Measurements from ENCODE around the gene CREB5.
A peak's percentile ranks its signal among the peaks of the same experiment; 100 is the strongest.
"Not testable (repeated sequence)": the region's sequence is repeated elsewhere in the genome, so short reads cannot be mapped to it uniquely, and the experiment has no call there.

CREB5 gene

DNA sequence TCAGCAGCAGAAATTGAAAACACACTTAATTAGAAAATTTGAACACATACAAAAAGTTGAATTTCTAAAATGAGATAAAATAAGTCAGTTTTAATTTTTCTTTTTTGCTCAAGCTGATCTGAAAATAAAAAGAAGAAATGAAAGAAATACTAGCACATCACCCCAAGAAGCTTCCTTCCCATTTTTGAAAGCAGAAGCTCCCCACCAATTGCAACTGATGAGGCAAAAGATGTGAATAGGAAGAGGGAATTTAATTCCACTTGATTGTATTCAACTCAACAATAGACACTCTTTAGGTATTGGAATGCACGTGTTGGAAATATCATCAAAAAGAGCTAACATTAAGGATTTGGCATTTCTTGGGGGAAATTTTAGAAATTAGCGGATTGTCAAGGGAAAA is 370.0 kb downstream of the CREB5 start:
- Mint-ChIP-seq H3K4me3 (peak overlapping the region; percentile 14), H3K9me3 (no peaks in the 10 kb centered on the region), H3K36me3 (ENCODE audit: low read depth) (peaks cover 6% of the 10 kb centered on the region), H3K4me1 (ENCODE audit: low read depth) (peaks cover 77% of the 10 kb centered on the region), H3K27me3 (no peaks in the 10 kb centered on the region), H3K27ac (peak overlapping the region; percentile 78)
- intact Hi-C loops (cut with micrococcal nuclease), result loop anchor here (10.0 kb wide), 2 partner anchors 52 to 98 kb away; no protein-coding TSS in a partner anchor

DNA sequence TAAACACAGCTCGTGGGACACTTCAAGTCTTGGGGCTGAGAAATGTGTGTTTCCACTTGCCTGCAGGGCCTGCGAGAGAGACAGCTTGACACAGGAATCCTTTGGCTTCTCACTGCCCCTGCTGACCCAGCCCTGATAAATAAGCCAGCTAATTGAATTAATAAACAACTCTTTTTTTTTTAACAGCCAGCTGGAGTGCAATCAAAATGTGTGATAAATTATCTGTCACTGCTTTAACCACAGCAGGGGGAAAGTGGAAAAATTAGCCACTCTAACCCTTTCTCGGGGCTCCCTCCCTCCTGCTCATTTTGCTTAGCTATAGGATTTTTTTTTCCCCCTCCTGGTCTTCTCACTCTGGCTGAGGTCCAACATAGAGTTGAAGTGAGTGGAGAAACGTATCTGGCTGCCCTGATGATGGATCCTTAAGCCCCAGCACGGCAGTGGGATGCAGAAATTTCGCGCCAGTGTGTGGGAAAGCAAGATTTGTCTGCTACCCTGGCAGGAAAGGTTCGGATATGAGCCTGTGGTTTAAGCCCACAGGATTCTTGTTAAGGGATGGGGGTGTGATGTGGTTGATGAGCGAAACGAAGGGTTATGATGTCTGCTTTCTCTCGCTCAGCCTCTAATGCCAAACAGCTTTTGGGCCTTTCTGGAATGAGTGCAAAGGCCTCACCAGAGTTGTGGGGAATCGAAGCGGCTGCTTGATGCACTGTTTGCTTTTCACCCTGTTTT is 372.0 kb downstream of the CREB5 start:
- Mint-ChIP-seq H3K4me1 (ENCODE audit: low read depth) (peaks cover 84% of the 10 kb centered on the region), H3K9me3 (no peaks in the 10 kb centered on the region), H3K36me3 (ENCODE audit: low read depth) (peaks cover 6% of the 10 kb centered on the region), H3K27ac (peak overlapping the region; percentile 70), H3K4me3 (no peak overlapping the region), H3K27me3 (no peaks in the 10 kb centered on the region)
- intact Hi-C loops (cut with micrococcal nuclease), result loop anchor here (10.0 kb wide), 2 partner anchors 50 to 100 kb away; no protein-coding TSS in a partner anchor

DNA sequence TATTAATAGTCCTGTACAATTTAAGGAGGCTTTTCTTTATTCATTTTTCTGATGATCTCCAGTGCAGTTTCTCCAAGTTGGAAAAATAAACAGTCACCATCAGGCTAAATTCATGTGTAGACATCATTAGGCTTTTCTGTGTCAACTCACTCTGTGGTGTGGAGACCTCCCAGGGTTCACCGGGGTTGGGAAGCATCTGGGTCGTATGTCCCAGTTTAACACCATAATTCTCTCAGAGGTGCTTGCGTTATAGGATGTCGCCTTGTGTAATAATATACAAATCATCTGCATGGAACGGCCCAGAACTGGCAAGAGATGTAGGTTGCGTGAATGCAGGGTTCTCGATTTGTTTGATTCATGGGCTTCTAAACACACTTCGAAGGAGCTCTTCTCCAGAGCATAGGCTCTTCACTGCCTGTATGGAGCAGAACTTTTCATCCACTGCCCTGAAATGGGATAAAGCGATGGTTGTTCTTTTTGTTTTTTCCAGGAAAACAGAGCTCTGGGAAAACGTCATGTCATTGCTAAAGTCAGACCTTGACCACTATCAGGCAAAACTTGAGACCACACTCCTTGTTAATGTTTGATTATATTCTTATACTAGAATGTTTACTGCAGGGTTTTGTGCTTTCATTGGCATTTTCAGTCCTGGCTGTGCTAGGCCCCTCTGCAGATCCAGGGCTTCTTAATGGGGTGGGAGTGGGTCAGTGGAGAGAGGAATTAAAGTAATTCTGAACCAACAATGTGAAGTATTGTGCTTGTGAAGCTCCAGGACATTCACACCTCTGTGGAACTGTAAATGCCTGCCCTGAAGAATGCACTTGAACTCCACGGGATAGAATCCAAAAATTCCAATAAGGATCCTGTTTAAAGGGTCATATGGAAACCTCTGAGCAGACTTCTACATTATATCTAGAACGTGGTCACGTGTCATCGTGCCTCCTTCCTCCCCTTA is 373.0 kb downstream of the CREB5 start:
- peaks cover 78% of the 10 kb centered on the region for H3K4me1 Mint-ChIP-seq (ENCODE audit: low read depth)
- intact Hi-C loops (cut with micrococcal nuclease), result loop anchor here (10.0 kb wide), 2 partner anchors 49 to 101 kb away; no protein-coding TSS in a partner anchor
- H3K27ac Mint-ChIP-seq, result peak overlapping the region; percentile 72
- H3K9me3 Mint-ChIP-seq, result no peaks in the 10 kb centered on the region
- no peaks in the 10 kb centered on the region for H3K27me3 Mint-ChIP-seq
- H3K36me3 Mint-ChIP-seq (ENCODE audit: low read depth), result peaks cover 6% of the 10 kb centered on the region
- no peak overlapping the region for H3K4me3 Mint-ChIP-seq

DNA sequence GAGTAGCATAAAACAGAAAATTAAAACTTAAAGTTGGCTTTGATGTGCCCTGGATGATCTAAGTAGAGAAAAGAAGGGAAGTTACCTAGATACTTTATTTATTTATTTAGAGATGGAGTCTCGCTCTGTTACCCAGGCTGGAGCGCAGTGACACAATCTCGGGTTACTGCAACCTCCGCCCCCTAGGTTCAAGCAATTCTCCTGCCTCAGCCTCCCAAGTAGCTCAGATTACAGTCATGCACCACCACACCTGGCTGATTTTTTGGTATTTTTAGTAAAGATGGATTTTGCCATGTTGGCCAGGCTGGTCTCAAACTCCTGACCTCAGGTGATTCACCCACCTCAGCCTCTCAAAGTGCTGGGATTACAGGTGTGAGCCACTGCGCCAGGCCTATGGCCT is 373.8 kb downstream of the CREB5 start:
- H3K27me3 Mint-ChIP-seq; H3K4me3 Mint-ChIP-seq; H3K9me3 Mint-ChIP-seq; H3K36me3 Mint-ChIP-seq (ENCODE audit: low read depth): not testable (repeated sequence)
- H3K27ac Mint-ChIP-seq, result peak overlapping the region; percentile 72
- intact Hi-C loops (cut with micrococcal nuclease), result loop anchor here (10.0 kb wide), 2 partner anchors 49 to 101 kb away; no protein-coding TSS in a partner anchor
- H3K4me1 Mint-ChIP-seq (ENCODE audit: low read depth), result peaks cover 74% of the 10 kb centered on the region

DNA sequence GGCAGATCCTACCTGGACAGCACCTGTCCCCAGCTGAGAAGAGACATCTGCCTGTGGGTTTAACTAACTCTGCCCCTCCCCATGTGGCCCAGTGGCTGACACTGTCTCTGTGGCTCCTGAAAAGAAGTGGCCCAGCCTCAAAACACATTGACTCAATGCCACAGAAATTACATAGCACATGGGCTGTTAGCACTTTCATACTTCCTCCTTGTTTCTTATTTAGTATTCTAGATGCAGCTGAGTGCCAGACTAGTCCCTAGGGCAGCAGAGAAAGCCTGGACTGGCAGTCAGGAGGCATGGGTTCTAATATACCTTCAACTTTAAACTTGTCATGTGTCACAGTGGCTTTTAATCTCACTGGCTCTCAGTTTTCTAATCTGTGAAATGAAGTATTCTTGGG is 374.8 kb downstream of the CREB5 start:
- intact Hi-C loops (cut with micrococcal nuclease), result loop anchor here (10.0 kb wide), 2 partner anchors 48 to 102 kb away; no protein-coding TSS in a partner anchor
- peaks cover 6% of the 10 kb centered on the region for H3K36me3 Mint-ChIP-seq (ENCODE audit: low read depth)
- H3K27ac Mint-ChIP-seq, result peak overlapping the region; percentile 72
- no peak overlapping the region for H3K4me3 Mint-ChIP-seq
- H3K4me1 Mint-ChIP-seq (ENCODE audit: low read depth), result peaks cover 74% of the 10 kb centered on the region
- H3K9me3 Mint-ChIP-seq, result no peaks in the 10 kb centered on the region
- H3K27me3 Mint-ChIP-seq, result no peaks in the 10 kb centered on the region

DNA sequence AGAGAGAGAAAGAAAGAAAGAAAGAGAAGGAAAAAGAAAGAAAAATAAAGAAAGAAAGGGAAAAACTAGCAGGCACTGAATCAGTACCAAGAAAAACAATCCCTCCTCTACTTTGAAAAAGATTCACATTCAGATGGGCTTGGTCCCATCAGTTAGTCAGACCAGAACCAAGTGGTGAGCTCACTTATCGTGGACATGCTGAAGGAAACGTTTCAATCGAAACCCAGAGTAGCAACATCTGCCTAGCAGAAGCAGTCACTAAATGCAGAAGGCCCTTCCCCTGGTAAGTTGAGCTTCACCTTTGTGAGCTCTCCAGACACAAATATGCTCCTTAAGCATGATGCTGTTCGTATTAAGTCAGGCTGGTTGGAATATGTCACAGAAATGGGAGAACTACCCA is 378.1 kb downstream of the CREB5 start:
- Mint-ChIP-seq H3K27me3 (no peaks in the 10 kb centered on the region), H3K4me3 (no peak overlapping the region), H3K27ac (peak overlapping the region; percentile 86), H3K9me3 (no peaks in the 10 kb centered on the region), H3K36me3 (ENCODE audit: low read depth) (peaks cover 18% of the 10 kb centered on the region), H3K4me1 (ENCODE audit: low read depth) (peaks cover 57% of the 10 kb centered on the region)
- intact Hi-C loops (cut with micrococcal nuclease), result no loop called here

DNA sequence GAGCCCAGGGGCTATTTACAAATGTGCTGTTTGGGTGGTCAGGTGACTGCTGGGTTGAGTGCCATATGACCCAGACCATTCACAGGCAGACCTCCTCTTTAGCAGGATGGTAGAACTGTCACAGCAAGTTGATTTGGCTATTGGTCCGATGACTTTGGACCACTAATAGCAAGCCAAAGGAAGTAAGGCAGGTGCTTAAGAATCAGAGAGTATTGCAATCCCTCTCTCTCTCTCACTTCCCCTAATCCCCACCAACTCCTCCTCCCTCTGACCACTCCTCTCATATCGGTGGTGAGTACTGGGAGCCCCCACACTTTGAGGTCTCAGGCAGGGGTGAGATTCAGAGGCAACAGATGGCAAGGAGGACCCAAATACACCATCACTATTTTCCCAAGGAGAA is 380.5 kb downstream of the CREB5 start:
- H3K4me1 Mint-ChIP-seq (ENCODE audit: low read depth), result peaks cover 40% of the 10 kb centered on the region
- no peak overlapping the region for H3K4me3 Mint-ChIP-seq
- H3K27me3 Mint-ChIP-seq, result no peaks in the 10 kb centered on the region
- peaks cover 18% of the 10 kb centered on the region for H3K36me3 Mint-ChIP-seq (ENCODE audit: low read depth)
- H3K9me3 Mint-ChIP-seq, result no peaks in the 10 kb centered on the region
- peak overlapping the region; percentile 55 for H3K27ac Mint-ChIP-seq
- intact Hi-C loops (cut with micrococcal nuclease), result no loop called here

DNA sequence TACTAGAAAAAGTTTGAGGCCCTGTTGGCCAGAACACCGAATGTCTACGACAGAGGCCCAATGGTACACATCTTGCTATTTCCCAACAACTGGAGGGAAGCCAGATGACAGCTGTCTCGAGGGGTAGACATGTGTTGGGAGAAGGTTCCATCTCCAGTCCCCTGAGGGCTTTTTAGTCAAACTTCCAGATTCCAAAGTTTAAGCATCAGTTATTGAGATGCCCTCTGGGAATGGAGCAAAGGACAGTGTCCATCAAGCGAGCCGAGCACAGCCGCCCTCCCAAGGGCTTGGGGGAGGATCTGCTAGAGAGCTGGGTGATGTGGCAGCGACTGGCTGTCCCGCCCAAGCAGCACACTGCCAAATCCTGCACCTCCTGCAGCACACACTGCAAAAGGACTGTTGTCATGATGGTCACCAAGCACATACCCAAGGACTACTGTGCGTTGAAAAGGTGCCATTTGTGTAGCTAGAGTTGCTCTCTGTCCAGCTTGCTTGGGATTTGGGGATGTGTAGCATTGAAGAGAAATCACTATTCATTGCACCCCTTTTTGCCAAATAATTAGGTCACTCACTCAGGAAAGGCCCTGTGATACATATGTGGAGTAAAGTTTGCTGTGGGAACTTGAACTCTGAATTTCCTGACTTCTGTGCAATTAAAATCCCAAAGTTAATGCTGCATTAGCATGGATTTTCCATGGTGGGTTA is 381.2 kb downstream of the CREB5 start:
- peaks cover 18% of the 10 kb centered on the region for H3K36me3 Mint-ChIP-seq (ENCODE audit: low read depth)
- H3K4me3 Mint-ChIP-seq, result no peak overlapping the region
- no peaks in the 10 kb centered on the region for H3K27me3 Mint-ChIP-seq
- H3K9me3 Mint-ChIP-seq, result no peaks in the 10 kb centered on the region
- intact Hi-C loops (cut with micrococcal nuclease), result no loop called here
- H3K27ac Mint-ChIP-seq, result peak overlapping the region; percentile 55
- H3K4me1 Mint-ChIP-seq (ENCODE audit: low read depth), result peaks cover 34% of the 10 kb centered on the region

DNA sequence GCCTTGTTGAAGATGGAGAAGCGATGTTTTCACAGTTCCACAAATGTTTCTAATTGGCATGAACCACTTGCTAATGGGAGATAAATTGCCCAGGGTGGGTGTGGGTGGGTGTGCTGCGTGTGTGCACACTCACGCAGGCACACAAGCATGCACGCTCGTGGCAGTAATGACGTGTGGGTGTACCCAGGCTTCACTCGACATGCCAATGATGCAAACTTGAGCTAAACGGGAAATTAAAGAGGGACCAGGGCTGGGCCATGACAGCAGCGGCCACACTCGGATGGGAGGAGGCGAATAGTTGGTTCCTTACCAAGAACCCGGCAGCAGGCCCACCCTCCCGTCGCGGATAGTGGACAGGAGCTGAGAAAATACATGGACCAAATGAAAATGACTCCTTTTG is 386.0 kb downstream of the CREB5 start:
- Mint-ChIP-seq H3K4me3 (no peak overlapping the region), H3K27ac (no peak overlapping the region), H3K36me3 (ENCODE audit: low read depth) (peaks cover 14% of the 10 kb centered on the region), H3K4me1 (ENCODE audit: low read depth) (peaks cover 26% of the 10 kb centered on the region), H3K27me3 (no peaks in the 10 kb centered on the region), H3K9me3 (no peaks in the 10 kb centered on the region)
- intact Hi-C loops (cut with micrococcal nuclease), result loop anchor here (5.0 kb wide), 1 partner anchor 54 kb away; no protein-coding TSS in a partner anchor

DNA sequence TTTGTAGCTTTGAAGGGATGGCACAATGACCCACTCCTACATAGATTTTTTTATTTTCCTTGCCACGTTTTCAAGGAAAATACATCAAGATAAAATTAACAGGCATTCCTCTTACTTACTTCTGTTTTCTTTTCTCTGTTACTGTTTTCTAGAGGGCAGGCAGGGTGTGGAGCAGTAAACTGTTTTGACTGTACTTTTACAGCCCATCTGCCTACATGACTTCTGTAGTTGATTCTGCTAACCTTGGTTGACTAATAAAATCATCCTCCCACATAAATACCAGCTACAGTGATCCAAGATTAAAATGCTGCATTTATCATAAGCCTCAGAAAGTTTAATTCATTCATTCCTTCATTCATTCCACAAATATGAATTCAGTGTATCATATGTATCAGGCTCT is 387.3 kb downstream of the CREB5 start:
- no peak overlapping the region for H3K4me3 Mint-ChIP-seq

DNA sequence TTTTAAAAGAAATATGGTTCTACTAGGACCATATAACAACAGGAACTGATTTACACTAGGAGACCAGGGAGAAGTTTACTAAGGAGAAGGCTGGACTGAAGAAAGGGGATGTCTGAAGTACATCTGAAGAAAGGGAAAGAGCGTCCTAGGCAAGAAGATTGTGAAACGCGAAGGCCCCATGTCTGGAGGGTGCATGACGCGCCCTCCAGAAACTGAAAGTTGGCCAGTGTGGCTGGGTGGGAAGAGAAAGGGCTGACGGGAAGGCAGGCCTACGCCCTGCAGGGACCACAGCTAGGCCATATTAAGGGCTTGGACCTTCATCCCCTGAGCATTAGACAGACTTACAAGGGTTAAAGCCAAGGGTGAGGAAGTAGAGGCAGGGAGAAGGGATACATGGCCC is 387.8 kb downstream of the CREB5 start:
- Mint-ChIP-seq H3K27ac (peak overlapping the region; percentile 92), H3K4me1 (ENCODE audit: low read depth) (peaks cover 30% of the 10 kb centered on the region), H3K36me3 (ENCODE audit: low read depth) (peaks cover 20% of the 10 kb centered on the region), H3K4me3 (peak overlapping the region; percentile 49), H3K9me3 (no peaks in the 10 kb centered on the region), H3K27me3 (no peaks in the 10 kb centered on the region)
- intact Hi-C loops (cut with micrococcal nuclease), result no loop called here

More for the DNA sequence above, 387.3 kb downstream of the CREB5 start:
- intact Hi-C loops (cut with micrococcal nuclease), result loop anchor here (5.0 kb wide), 1 partner anchor 53 kb away; no protein-coding TSS in a partner anchor
- H3K27me3 Mint-ChIP-seq, result no peaks in the 10 kb centered on the region
- H3K27ac Mint-ChIP-seq, result peak overlapping the region; percentile 92
- H3K9me3 Mint-ChIP-seq, result no peaks in the 10 kb centered on the region
- H3K4me1 Mint-ChIP-seq (ENCODE audit: low read depth), result peaks cover 26% of the 10 kb centered on the region
- peaks cover 20% of the 10 kb centered on the region for H3K36me3 Mint-ChIP-seq (ENCODE audit: low read depth)

DNA sequence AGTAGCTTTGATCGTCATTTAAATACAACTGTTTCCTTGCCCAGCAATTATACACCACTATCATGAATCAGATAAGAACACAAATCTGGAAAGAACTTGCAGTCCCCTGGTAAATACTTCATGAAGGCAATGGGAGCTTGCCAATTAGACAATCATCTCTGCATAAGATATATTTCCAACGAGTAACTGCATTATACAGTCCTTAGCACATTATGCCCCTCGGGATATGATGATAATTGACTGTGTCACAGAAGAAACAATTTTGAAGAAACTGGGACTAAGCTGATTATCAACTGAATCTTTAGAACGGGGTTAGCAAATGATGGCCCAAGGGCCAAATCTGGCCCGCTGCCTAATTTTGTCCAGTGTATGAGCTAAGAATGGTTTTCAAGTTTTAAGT is 390.1 kb downstream of the CREB5 start:
- Mint-ChIP-seq H3K9me3 (no peaks in the 10 kb centered on the region), H3K4me1 (ENCODE audit: low read depth) (peaks cover 31% of the 10 kb centered on the region), H3K36me3 (ENCODE audit: low read depth) (peaks cover 34% of the 10 kb centered on the region), H3K27ac (no peak overlapping the region), H3K4me3 (no peak overlapping the region), H3K27me3 (no peaks in the 10 kb centered on the region)
- intact Hi-C loops (cut with micrococcal nuclease), result no loop called here

DNA sequence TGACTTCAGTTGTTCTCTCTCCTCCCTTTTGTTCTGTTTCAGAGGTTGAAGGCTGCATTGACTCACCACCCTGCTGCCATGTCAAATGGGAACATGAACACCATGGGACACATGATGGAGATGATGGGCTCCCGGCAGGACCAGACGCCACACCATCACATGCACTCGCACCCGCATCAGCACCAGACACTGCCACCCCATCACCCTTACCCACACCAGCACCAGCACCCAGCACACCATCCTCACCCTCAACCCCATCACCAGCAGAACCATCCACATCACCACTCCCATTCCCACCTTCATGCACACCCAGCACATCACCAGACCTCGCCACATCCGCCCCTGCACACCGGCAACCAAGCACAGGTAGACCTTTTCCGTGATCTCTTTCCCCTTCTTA is 391.8 kb downstream of the CREB5 start:
- H3K9me3 Mint-ChIP-seq, result no peaks in the 10 kb centered on the region
- no peaks in the 10 kb centered on the region for H3K27me3 Mint-ChIP-seq
- H3K4me3 Mint-ChIP-seq, result no peak overlapping the region
- H3K4me1 Mint-ChIP-seq (ENCODE audit: low read depth), result peaks cover 34% of the 10 kb centered on the region
- H3K27ac Mint-ChIP-seq, result peak overlapping the region; percentile 17
- H3K36me3 Mint-ChIP-seq (ENCODE audit: low read depth), result peaks cover 51% of the 10 kb centered on the region
- intact Hi-C loops (cut with micrococcal nuclease), result no loop called here

All from dendritic cell treated with granulocyte-macrophage colony-stimulating factor and Interleukin-4, amounts not matched to agents 40 ng/mL and 50 ng/mL, for 4 days (primary cell).